Body of pancreas (tissue), 4 donors: ENCODE measurements around the gene ITGB1BP1.

ENCODE experiments used
- POLR2A ChIP-seq, 3 donors: fragments of 450-650 bp; IDR thresholded peaks; one replicate each; pipeline ENCODE4 v1.6.1; 2016; ENCODE audit warnings: antibody characterized with exemption in 3 of 3, mild to moderate bottlenecking in 2 of 3
- TF ChIP-seq, protein P1 (sequence below), 7 experiments: fragments of 450-650 bp in 4 of 7; fragments of 200-600 bp in 3 of 7; sonication (generic) in 3 of 7; IDR thresholded peaks; one replicate each; pipeline ENCODE4 v1.5.1; 2016 to 2019; ENCODE audit warnings: antibody characterized with exemption in 7 of 7

- TF ChIP-seq, protein P1, sequence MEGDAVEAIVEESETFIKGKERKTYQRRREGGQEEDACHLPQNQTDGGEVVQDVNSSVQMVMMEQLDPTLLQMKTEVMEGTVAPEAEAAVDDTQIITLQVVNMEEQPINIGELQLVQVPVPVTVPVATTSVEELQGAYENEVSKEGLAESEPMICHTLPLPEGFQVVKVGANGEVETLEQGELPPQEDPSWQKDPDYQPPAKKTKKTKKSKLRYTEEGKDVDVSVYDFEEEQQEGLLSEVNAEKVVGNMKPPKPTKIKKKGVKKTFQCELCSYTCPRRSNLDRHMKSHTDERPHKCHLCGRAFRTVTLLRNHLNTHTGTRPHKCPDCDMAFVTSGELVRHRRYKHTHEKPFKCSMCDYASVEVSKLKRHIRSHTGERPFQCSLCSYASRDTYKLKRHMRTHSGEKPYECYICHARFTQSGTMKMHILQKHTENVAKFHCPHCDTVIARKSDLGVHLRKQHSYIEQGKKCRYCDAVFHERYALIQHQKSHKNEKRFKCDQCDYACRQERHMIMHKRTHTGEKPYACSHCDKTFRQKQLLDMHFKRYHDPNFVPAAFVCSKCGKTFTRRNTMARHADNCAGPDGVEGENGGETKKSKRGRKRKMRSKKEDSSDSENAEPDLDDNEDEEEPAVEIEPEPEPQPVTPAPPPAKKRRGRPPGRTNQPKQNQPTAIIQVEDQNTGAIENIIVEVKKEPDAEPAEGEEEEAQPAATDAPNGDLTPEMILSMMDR (IDR thresholded peaks at IDR 0.05): no peak
- no peak for TF ChIP-seq POLR2A (IDR thresholded peaks at IDR 0.05)
Measured at GRCh38 chr2:9394816-9395215, 28.5 kb downstream of the ITGB1BP1 start.
